ENCODE data around the gene TANC1.

TANC1 gene

DNA sequence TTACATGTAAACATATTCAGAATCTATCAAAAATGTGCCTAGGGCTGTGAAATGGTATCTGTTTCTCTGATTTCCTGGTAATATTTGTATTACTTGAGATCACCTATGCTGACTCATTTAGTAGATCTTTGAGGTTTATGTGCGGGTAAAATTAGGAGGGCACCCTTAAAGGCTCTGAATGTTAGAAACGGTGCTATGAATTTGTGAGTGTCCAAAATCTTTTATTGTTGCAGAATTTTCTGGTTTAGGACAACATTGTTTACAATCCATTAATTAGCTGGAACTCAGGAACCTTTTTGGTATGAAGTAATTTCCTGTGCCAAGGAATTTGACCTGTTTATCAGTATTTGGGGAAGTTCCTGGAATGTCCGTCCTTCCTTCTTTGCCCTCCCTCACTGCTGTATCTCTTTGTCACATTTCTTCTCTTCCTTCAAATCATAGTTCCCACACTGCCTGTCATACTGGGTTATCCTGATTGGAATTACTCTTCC lies 130.5 kb downstream of the TANC1 start:
- Histone ChIP-seq H3K27me3 (ENCODE audit: insufficient read depth, low read length, poor library complexity) (no peaks in the 10 kb centered on the region), H3K9ac (ENCODE audit: low read depth, low read length) (no peak overlapping the region), H3K79me2 (ENCODE audit: insufficient read depth, low read length) (no peaks in the 10 kb centered on the region), H4K20me1 (ENCODE audit: insufficient read depth, low read length) (no peaks in the 10 kb centered on the region), H2AFZ (ENCODE audit: low read depth, low read length) (no peak overlapping the region), H3K36me3 (ENCODE audit: insufficient read depth, low read length) (peaks cover 5% of the 10 kb centered on the region; the same call in 1 of the 2 replicates), H3K4me2 (ENCODE audit: insufficient read depth, low read length) (no peak overlapping the region), H3K4me3 (ENCODE audit: low read depth in 1 of 2, low read length in 2 of 2) (no peak overlapping the region), H3K27ac (ENCODE audit: low read length) (no peak overlapping the region), H3K9me3 (ENCODE audit: insufficient read depth, low read length, severe bottlenecking) (peaks cover 5% of the 10 kb centered on the region), H3K4me1 (ENCODE audit: insufficient read depth, low read length) (no peaks in the 10 kb centered on the region)
- ATAC-seq (ENCODE audit: insufficient read depth, low read depth) (no peak), DNase-seq (no peak)
- TF ChIP-seq, protein P1, sequence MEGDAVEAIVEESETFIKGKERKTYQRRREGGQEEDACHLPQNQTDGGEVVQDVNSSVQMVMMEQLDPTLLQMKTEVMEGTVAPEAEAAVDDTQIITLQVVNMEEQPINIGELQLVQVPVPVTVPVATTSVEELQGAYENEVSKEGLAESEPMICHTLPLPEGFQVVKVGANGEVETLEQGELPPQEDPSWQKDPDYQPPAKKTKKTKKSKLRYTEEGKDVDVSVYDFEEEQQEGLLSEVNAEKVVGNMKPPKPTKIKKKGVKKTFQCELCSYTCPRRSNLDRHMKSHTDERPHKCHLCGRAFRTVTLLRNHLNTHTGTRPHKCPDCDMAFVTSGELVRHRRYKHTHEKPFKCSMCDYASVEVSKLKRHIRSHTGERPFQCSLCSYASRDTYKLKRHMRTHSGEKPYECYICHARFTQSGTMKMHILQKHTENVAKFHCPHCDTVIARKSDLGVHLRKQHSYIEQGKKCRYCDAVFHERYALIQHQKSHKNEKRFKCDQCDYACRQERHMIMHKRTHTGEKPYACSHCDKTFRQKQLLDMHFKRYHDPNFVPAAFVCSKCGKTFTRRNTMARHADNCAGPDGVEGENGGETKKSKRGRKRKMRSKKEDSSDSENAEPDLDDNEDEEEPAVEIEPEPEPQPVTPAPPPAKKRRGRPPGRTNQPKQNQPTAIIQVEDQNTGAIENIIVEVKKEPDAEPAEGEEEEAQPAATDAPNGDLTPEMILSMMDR (IDR thresholded peaks at IDR 0.05; ENCODE audit: borderline replicate concordance, extremely low read depth, low read length, poor library complexity, severe bottlenecking), result no peak

DNA sequence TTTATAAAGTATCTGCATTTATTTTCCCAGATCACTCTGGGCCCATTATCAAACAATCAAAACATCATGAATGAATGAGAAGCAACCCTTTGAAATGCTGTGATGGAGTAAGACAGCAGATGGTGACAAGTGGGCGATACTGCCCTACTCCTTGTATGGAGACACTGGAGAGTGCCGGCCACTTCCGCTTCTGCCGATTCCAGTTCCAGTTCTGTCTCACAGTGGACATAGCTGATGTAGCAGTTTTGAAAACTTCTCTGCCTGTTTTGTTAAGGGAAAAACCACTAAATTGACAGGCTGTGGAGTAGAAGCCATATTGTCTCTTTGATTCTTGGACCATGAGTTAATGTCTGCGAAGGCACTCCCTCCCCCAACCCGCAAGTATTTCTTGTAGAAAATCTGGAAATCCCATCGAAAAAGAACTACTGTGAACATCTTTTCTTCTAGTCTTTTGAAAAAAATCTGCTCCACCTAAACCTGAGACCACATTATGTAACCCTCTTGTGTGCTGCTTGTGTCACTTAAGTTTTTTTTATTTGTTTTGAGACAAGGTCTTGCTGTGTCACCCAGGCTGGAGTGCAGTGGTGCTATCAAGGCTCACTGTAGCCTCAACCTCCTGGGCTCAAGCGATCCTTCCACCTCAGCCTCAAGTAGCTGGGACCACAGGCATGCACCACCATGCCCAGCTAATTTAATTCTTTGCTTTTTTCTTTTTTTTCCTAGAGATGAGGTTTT lies 133.5 kb downstream of the TANC1 start:
- Histone ChIP-seq H3K9me3 (ENCODE audit: insufficient read depth, low read length, severe bottlenecking) (no peaks in the 10 kb centered on the region), H3K4me2 (ENCODE audit: insufficient read depth, low read length) (no peak overlapping the region), H3K79me2 (ENCODE audit: insufficient read depth, low read length) (no peaks in the 10 kb centered on the region), H3K27me3 (ENCODE audit: insufficient read depth, low read length, poor library complexity) (no peaks in the 10 kb centered on the region), H3K4me3 (ENCODE audit: low read depth in 1 of 2, low read length in 2 of 2) (no peak overlapping the region), H3K9ac (ENCODE audit: low read depth, low read length) (no peak overlapping the region), H3K36me3 (ENCODE audit: insufficient read depth, low read length) (peaks cover 5% of the 10 kb centered on the region; the same call in 1 of the 2 replicates), H3K4me1 (ENCODE audit: insufficient read depth, low read length) (no peaks in the 10 kb centered on the region), H4K20me1 (ENCODE audit: insufficient read depth, low read length) (no peaks in the 10 kb centered on the region), H3K27ac (ENCODE audit: low read length) (no peak overlapping the region), H2AFZ (ENCODE audit: low read depth, low read length) (no peak overlapping the region)
- TF ChIP-seq EZH2 (IDR thresholded peaks at IDR 0.05; ENCODE audit: borderline replicate concordance, low read depth, low read length, severe bottlenecking), result no peak
- TF ChIP-seq, protein P1 (IDR thresholded peaks at IDR 0.05; ENCODE audit: borderline replicate concordance, extremely low read depth, low read length, poor library complexity, severe bottlenecking), result no peak
- no peak for ATAC-seq (ENCODE audit: insufficient read depth, low read depth)
- no peak for DNase-seq

DNA sequence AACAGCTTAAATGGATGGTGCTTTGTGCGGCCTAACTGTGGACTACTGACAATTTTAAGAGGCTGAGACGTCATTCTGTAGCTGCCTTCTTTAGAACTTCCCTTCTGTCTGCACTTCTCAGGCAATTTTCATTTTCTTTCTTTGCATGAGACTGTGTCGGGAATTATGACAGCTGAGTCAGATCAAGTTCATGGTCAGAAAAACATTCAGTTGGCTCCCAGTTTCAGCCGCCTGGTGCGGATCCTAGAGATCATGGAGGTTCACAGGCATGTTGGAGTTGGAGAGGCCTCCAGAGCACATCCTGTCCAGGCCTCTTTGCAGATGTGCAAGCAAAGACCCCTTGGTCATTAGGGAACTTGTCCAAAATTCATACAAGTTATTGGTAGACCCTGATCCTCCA lies 135.0 kb downstream of the TANC1 start:
- Histone ChIP-seq H4K20me1 (ENCODE audit: insufficient read depth, low read length) (no peaks in the 10 kb centered on the region), H3K36me3 (ENCODE audit: insufficient read depth, low read length) (no peaks in the 10 kb centered on the region), H3K4me1 (ENCODE audit: insufficient read depth, low read length) (no peaks in the 10 kb centered on the region), H3K27me3 (ENCODE audit: insufficient read depth, low read length, poor library complexity) (no peaks in the 10 kb centered on the region), H3K79me2 (ENCODE audit: insufficient read depth, low read length) (no peaks in the 10 kb centered on the region), H3K9ac (ENCODE audit: low read depth, low read length) (no peak overlapping the region), H3K27ac (ENCODE audit: low read length) (no peak overlapping the region), H2AFZ (ENCODE audit: low read depth, low read length) (no peak overlapping the region), H3K4me2 (ENCODE audit: insufficient read depth, low read length) (no peak overlapping the region), H3K4me3 (ENCODE audit: low read depth in 1 of 2, low read length in 2 of 2) (no peak overlapping the region), H3K9me3 (ENCODE audit: insufficient read depth, low read length, severe bottlenecking) (no peaks in the 10 kb centered on the region)
- ATAC-seq (ENCODE audit: insufficient read depth, low read depth) (no peak), DNase-seq (no peak)
- TF ChIP-seq, protein P1 (IDR thresholded peaks at IDR 0.05; ENCODE audit: borderline replicate concordance, extremely low read depth, low read length, poor library complexity, severe bottlenecking), result no peak
- TF ChIP-seq EZH2 (IDR thresholded peaks at IDR 0.05; ENCODE audit: borderline replicate concordance, low read depth, low read length, severe bottlenecking), result no peak

Data from DND-41 (cell line).